Stimulated activated CD8-positive, alpha-beta memory T cell treated with anti-CD3 and anti-CD28 coated beads, Interleukin-15, amount 100 ng/mL, for 1 hour (primary cell): ENCODE measurements around the gene SEPTIN7.

ENCODE experiments used
- DNase-seq: peaks from one replicate; pipeline ENCODE4 v3.0.0-alpha.2; 2020; ENCODE audit warnings: low read depth

The SEPTIN7 gene

GRCh38 chr7:35839860-35840854 is 39.3 kb downstream of the SEPTIN7 start:
- no peak for DNase-seq

GRCh38 chr7:35846816-35847412 is 46.1 kb downstream of the SEPTIN7 start:
- DNase-seq, result no peak

- DNase-seq, result no peak
Observed at GRCh38 chr7:35848725-35849124, 47.9 kb downstream of the SEPTIN7 start.

GRCh38 chr7:35849158-35849831 is 48.4 kb downstream of the SEPTIN7 start:
- no peak for DNase-seq

GRCh38 chr7:35849954-35850353 is 49.1 kb downstream of the SEPTIN7 start:
- DNase-seq, result no peak
